BE2C (cell line): ENCODE data around the gene KIF25.

ENCODE experiments used
- DNase-seq: peaks from one replicate; pipeline ENCODE4 v3.0.0-alpha.2; 2020
- H3K27me3 ChIP-seq: fragments of 250-450 bp; sonication (Bioruptor Pico); 2 replicates; pipeline ENCODE4 v1.5.1; 2020; ENCODE audit warnings: mild to moderate bottlenecking
- H3K36me3 ChIP-seq: fragments of 250-450 bp; sonication (Bioruptor Pico); 2 replicates; pipeline ENCODE4 v1.5.1; 2020; ENCODE audit warnings: mild to moderate bottlenecking
- H3K4me1 ChIP-seq: fragments of 250-450 bp; sonication (Bioruptor Pico); 2 replicates; pipeline ENCODE4 v1.5.1; 2020
- H3K4me3 ChIP-seq: 2 replicates; pipeline ENCODE4 v1.5.1; 2011; ENCODE audit warnings: low read depth, low read length
- H3K9me3 ChIP-seq: fragments of 250-450 bp; sonication (Bioruptor Pico); 2 replicates; pipeline ENCODE4 v1.5.1; 2020
- TF ChIP-seq, protein P1 (sequence below): IDR thresholded peaks from 2 replicates; pipeline ENCODE4 v1.5.1; 2012; ENCODE audit warnings: mild to moderate bottlenecking, low read depth, low read length

Gene KIF25

DNA sequence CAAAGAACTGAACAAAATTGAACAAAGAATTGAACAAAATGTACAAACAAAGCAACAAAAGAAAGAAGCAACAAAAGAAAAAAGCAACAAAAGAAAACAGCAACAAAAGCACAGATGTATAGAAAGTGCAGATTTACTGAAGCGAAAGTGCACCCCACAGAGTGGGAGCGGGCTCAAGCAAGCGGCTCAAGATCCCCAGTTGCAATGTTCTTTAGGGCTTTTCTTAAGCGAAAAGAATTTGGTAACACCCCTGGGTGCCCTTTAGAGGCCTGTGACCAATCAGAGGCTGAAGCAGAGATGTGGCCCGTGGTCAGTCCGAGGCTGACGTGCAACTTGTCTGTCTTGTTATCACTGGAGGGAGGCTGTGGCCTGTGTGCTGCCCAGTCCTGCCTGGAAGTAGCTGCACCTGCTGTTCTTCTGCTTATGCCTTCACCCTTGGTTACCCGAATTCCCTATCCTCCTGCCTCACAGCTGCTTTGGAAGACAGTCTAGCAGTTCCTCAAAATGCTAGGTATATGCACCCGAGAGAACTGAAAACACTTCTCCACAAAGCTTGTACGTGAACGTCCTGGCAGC, 13.2 kb upstream of the KIF25 start:
- H3K9me3 ChIP-seq: no peaks in the 10 kb centered on the region
- no peaks in the 10 kb centered on the region for H3K36me3 ChIP-seq
- no peak overlapping the region for H3K4me3 ChIP-seq
- no peaks in the 10 kb centered on the region for H3K27me3 ChIP-seq
- TF ChIP-seq, protein P1, sequence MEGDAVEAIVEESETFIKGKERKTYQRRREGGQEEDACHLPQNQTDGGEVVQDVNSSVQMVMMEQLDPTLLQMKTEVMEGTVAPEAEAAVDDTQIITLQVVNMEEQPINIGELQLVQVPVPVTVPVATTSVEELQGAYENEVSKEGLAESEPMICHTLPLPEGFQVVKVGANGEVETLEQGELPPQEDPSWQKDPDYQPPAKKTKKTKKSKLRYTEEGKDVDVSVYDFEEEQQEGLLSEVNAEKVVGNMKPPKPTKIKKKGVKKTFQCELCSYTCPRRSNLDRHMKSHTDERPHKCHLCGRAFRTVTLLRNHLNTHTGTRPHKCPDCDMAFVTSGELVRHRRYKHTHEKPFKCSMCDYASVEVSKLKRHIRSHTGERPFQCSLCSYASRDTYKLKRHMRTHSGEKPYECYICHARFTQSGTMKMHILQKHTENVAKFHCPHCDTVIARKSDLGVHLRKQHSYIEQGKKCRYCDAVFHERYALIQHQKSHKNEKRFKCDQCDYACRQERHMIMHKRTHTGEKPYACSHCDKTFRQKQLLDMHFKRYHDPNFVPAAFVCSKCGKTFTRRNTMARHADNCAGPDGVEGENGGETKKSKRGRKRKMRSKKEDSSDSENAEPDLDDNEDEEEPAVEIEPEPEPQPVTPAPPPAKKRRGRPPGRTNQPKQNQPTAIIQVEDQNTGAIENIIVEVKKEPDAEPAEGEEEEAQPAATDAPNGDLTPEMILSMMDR: no peak
- no peak for DNase-seq
- H3K4me1 ChIP-seq: no peaks in the 10 kb centered on the region

DNA sequence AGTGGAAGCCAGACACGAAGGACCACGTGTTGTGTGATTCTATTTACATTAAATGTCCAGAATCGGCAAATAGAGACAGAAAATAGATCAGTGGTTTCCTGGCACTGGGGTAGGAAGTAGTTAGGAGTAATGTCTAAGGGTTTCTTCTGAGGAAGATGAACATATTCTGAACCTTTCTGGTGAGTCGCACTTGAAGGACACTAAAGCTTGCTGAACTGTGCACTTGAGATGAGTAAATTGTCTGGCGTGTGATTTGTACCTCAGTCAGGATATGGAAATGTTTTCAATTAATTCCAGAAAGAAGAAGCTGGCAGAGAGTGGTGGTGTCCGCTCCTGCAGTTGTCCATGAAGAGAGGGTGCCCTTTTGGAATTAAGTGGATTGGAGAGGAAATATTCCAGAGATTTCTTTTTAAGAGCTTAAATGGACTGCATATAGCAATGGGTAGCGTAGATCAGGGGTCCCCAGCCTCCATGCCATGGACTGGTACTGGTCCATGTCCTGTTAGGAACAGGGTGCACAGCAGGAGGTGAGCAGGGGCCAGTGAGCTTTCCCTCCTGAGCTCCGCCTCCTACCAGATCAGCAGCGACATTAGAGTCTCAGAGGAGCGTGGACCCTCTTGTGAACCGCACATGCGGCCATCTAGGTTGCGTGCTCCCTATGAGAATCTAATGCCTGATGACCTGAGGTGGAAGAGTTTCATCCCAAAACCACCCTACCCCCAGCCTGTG, 12.4 kb upstream of the KIF25 start:
- TF ChIP-seq, protein P1: no peak
- H3K4me3 ChIP-seq: no peak overlapping the region
- no peaks in the 10 kb centered on the region for H3K36me3 ChIP-seq
- H3K27me3 ChIP-seq: no peaks in the 10 kb centered on the region
- no peaks in the 10 kb centered on the region for H3K9me3 ChIP-seq
- no peaks in the 10 kb centered on the region for H3K4me1 ChIP-seq
- no peak for DNase-seq

DNA sequence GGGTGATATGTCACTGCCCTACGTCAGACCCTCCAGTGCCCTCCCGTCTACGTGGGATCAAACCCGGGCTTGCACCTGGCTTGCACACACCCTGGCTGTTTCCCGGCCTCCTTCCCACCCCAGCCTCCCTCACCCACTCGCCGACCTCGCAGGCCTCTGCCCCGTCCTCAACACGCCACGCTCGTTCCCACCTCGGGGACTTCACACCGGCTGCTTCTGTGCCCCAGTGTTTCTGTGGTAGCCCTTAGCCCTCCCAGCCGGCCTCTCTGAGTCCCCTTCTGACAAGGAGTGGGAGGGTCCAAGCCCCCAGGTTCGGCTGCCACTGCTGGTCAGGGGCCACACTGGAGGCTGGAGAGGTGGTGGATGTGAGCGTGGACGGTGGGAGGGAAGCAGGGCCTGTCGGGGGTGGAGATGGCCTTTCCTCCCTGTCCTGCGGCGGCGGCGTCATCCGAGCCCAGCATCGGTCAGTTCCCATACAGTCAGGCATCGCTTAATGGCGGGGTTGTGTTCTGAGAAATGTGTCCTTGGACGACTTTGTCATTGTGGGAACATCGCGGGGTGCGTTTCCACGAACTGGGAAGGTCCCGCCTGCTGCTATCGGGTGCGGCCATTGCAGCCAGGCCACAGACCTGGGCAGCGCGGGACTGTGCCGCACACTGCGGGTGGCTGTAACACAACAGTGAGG, 11.4 kb upstream of the KIF25 start:
- H3K27me3 ChIP-seq: no peaks in the 10 kb centered on the region
- H3K4me3 ChIP-seq: no peak overlapping the region
- TF ChIP-seq, protein P1: no peak
- no peaks in the 10 kb centered on the region for H3K9me3 ChIP-seq
- no peaks in the 10 kb centered on the region for H3K36me3 ChIP-seq
- no peak for DNase-seq
- H3K4me1 ChIP-seq: no peaks in the 10 kb centered on the region

DNA sequence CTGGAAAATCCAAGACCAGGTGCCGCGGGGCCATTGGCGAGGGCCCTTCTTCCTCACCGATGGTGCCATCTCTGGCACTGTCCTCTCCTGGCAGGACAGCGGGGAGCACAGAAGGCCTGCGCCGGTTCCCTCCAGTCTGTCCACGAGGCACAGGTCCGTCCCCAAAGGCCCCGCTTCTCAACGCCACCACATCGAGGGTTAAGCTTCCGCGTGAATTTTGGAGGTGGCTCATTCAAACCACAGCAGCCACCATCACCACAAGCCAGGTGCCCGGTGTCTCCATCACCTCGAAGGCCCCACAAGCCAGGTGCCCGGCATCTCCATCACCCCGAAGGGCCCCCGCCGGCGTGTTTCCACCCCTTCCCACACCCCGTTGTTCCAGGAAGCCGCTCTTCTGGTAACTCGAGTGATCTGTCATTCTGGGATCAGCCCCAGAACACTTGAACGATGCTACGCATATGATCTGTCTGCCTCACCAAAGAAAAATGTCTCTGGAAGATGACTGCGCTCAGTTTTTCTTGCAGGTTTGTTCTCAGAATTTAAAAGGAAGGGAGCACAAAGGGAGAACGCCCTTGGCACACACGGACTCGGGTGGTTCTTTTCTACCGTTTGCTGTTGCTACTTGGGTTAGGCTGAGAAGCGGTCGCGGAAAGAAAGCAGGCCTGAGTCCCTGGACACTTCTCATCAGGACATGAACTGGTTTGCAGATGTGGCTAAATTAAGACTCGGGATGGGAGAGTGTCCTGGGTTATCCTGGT, 9.9 kb upstream of the KIF25 start:
- no peaks in the 10 kb centered on the region for H3K27me3 ChIP-seq
- H3K9me3 ChIP-seq: no peaks in the 10 kb centered on the region
- DNase-seq: no peak
- no peak overlapping the region for H3K4me3 ChIP-seq
- H3K4me1 ChIP-seq: no peaks in the 10 kb centered on the region
- H3K36me3 ChIP-seq: no peaks in the 10 kb centered on the region
- TF ChIP-seq, protein P1: no peak

DNA sequence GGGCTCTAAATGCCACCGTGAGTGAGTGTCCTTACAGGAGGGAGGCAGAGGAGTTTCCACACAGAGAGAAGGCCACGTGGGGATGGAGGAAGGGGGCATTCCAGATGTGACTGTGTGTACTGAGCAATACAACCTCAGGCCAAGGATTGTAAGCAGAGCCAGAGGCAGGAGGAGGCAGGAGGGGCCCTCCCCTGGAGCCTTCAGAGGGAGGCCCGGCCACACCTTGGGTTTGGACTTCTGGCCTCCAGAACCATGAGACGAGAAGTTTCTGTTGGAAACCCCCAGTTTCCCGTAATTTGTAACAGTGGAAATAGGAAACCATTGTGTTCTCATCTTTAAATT, 9.3 kb upstream of the KIF25 start:
- Histone ChIP-seq H3K9me3 (no peaks in the 10 kb centered on the region), H3K27me3 (no peaks in the 10 kb centered on the region), H3K4me1 (no peaks in the 10 kb centered on the region; the same call in 1 of the 2 replicates), H3K4me3 (no peak overlapping the region), H3K36me3 (no peaks in the 10 kb centered on the region)
- TF ChIP-seq, protein P1: no peak
- DNase-seq: no peak
